Cerebellar nuclear complex (tissue), 1 donor: ENCODE results near the gene WASF2.
"Not testable (repeated sequence)": the region's sequence is repeated elsewhere in the genome, so short reads cannot be mapped to it uniquely, and the experiment has no call there.

ENCODE experiments used
- DNase-seq, 2 experiments: peaks; one replicate each; lab custom pipeline; 2025; lab: John Stamatoyannopoulos, UW

WASF2 gene

GRCh38 chr1:27521861-27522431 lies 32.0 kb upstream of the WASF2 start:
- peak in 1 of 2 experiments; percentile 38 for DNase-seq

- no peak for DNase-seq
Observed at GRCh38 chr1:27521336-27521831, 31.4 kb upstream of the WASF2 start.

DNA sequence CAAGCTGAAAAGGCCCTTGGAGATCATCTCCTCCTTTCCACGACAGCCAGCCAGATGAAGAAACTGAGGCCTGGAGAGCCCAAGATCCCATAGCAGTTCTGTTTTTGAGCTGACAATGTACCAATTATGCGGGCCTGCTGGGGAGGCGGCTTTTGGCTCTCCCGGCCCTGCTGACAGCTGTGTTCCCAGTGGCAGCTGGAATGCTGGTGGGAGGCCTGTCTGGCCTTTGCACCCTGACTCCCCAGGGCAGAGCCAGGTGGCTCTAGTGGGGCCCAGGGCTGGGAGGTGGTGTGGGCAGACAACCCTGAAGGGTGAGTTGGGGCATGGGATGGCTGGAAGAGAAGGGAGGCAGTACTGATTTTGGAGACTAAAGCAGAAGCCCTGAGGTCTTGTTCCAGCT lies 30.7 kb upstream of the WASF2 start:
- DNase-seq: no peak

DNA sequence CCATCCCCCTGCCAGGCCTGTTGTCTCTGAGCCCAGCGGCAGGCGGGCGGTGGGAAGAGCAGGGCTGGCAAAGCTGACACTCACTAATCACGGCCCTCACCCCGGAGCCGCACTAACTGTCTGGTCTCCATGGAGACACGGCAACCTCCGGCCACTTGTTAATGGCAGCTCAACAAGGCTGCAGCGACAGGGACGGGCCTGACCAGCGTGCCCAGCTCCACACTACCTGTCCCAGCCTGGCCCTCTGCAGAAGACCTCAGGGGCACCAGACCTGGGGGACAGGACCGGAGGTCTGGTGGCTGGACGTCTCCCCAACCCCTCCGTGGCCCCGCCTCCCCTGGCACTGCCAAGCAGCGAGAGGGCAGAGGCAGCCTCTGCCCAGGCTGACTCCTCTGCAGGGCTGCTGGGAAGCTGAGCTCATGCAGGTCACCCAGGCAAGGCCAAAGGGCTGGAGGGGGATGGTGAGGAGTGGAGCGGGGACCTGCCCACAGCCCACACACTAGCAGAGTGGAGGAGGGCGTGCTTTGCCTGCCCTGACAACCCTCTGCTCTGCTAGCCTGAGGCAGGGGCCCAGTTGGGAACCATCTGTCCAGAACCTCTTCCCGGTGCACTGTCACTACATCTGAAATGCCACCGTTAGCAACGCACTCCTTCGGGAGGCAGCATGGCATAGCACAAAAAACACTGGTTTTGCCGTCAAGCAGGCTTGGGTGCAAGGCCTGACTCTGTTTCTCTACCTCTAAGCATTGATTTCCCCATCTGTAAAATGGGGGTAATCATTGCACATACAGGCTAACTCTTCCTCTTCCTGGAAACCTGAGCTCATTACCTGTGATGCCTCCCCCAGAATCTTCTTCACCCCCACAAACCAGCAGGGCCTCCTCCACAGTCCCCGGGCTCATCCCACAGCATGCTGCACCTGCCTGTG lies 29.6 kb upstream of the WASF2 start:
- no peak for DNase-seq

DNA sequence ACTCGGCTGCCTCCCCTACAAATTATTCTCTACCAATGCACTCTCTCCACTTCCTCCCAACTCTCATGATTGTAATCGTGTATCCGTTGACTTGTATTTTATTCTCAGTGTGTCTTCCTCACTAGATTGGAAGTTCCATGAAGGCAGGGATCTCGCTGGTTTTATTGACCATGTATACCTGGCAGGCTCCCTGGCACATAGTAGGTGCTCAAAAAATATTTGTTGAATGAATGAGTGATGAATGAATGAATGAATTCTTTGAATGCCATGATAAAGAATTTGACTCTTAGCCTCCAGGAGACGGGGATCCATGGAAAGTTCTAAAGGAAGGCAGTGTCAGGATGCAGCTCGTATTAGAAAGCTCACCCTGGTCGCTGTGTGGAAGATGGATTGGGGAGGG lies 28.8 kb upstream of the WASF2 start:
- no peak for DNase-seq

GRCh38 chr1:27517907-27518718 lies 28.1 kb upstream of the WASF2 start:
- DNase-seq: no peak

DNA sequence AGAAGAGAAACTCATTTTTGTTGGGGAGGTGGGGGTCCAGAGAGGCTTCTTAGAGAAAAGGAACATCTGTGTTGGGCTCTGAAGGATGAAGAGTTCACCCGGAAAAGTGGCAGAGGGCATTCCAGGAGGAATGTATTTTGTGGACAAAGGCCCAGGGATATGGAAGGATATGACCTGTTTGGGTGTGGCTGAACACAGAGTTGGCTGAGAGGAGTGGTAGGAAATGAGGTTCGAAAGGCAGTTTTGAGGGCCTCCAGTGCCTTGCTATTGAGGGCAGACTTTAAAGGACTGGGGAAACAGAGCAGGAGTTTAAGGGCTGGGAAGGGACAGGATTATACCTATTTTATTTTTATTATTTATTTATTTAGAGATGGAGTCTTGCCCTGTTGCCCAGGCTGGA lies 27.3 kb upstream of the WASF2 start:
- no peak for DNase-seq

- DNase-seq: no peak
Observed at GRCh38 chr1:27515626-27516025, 25.7 kb upstream of the WASF2 start.

- DNase-seq: no peak
Observed at GRCh38 chr1:27513958-27514357, 24.0 kb upstream of the WASF2 start.

GRCh38 chr1:27513528-27513927 lies 23.6 kb upstream of the WASF2 start:
- no peak for DNase-seq

DNA sequence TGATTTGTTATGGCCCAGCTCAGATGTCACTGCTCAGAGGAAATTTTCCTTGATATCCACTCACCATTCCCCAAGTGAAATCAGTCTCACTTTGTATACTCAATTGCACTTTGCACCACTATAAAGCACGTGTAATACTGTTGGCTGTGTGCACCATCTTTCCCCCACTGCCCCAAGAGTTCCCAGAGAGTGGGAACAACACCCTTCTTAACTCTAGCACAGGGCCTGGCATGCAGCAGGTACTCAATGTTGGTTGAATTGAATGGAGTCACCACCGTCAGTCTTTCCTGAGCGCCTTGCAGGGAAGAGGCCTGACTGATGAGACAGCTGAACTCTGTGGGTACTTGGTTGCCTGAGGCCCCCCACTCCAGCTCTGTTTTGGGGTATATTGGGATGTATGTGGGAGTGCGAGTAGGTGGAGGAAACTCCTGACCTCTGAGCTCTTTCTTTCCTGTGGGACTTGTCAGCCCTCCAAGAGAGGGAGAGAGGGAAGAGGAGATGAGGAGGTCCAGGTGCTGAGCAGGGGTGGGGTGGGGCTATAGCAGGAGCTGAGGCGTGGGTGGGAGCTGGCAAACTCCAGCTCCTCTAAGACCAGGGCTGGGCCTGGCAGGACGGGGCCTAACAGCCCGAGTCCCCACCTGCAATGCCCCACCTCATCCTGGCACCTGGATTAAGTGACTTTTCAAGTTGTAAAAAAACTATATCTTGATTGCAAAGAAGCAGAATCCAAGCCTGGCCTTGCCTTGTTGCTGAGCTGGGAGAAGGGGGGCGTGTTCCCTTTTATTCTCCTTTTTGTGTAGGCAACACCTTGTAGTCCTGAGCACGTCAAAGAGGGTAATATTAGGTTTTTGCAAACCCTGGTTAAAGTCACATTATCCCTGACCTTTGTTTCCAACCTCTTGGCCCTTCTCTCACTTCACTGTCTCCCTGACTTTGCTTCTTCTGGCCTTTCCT lies 19.4 kb upstream of the WASF2 start:
- DNase-seq: no peak

GRCh38 chr1:27507960-27508665 lies 18.1 kb upstream of the WASF2 start:
- no peak for DNase-seq

- no peak for DNase-seq
Observed at GRCh38 chr1:27506703-27507102, 16.7 kb upstream of the WASF2 start.

DNA sequence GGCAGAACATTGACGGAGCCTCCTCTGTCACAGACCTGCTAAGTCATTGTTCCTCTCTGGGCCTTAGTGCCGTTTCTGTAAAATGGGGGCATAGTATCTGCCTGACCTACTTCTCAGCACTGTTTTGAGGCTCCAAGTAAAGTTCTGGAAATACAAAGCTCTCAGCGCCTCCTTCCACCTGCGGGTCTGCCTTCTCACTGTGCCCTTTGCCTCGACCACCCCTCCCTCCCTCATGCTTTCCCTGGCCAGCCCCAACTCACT lies 15.4 kb upstream of the WASF2 start:
- no peak for DNase-seq

DNA sequence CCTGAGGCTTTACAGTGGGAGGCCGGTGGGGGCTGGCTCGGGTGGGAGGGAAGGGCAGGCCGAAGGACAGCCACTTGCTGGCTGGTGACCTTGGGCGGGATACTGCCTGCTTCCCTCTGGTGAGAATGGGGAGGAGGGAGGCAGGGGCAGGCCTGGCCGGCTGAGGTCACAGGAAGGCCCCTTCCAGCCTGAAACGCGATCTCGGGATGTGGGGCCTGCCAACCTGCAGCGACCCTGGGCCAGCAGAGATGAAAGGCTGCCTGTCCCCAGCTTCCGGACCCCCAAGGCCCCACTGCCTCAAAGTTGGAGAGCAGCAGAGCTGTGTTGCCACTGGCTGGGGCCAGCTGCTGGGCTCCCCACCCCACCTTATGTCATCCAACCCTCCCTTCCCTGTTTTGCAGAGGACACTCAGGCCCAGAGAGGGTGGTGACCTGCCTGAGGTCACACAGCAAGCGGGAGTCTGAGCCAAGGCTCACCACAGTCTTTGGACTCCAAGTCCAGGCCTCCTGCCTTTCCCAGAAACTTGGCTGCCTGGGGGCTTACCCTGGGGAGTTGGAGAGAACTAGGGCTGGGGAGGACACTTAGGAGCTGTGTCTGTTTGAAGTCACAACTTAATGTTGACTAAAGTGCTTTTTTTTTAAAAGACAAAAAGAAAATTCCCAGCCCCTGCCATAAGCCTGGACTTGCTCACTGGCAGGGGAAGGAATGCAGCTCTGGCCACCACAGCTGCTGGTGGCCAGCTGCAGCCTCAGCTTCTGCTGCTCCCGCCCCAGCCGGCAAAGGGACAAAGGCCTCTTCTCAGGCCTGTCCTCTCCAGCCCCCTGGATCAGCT lies 14.8 kb upstream of the WASF2 start:
- no peak for DNase-seq

- DNase-seq: no peak
Observed at GRCh38 chr1:27503844-27504587, 14.0 kb upstream of the WASF2 start.

DNA sequence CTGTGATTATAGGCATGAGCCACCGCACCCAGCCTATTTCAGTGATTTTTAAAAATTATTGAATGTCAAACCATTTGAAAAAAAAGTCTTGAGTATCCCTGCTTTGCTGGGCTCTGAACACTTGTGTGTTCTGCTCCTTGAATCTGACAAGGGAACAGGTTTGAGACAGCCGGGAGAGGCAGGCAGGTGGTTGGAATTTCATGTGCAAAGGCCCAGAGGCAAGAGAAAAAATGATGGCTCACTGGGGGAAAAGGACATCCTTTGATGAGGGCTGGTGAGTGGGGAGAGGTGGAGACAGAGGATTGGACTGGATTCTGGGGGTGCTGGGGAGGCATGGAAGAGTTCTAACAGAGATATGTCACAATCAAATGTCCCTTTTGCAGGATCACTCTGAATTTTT lies 13.1 kb upstream of the WASF2 start:
- DNase-seq: no peak

DNA sequence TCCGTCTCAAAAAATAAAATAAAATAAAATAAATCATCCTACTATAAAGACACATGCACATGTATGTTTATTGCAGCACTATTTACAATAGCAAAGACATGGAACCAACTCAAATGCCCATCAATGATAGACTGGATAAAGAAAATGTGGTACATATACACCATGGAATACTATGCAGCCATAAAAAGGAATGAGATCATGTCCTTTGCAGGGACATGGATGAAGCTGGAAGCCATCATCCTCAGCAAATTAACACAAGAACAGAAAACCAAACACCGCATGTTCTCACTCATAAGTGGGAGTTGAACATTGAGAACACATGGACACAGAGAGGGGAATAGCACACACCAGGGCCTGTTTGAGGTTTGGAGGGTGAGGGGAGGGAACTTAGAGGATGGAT lies 11.2 kb upstream of the WASF2 start:
- not testable (repeated sequence) for DNase-seq

GRCh38 chr1:27499142-27499541 lies 9.2 kb upstream of the WASF2 start:
- no peak for DNase-seq
